HFFc6 (cell line): ENCODE results near the gene OR6C4. TPM values are rescaled to one million over a fixed set of nuclear protein-coding genes. Genes with fewer than 3 reads are reported as not detected.
"Not testable (repeated sequence)": the region's sequence is repeated elsewhere in the genome, so short reads cannot be mapped to it uniquely, and the experiment has no call there.

ENCODE experiments used
- DNase-seq: peaks from one replicate; pipeline ENCODE4 v3.0.0-alpha.2; 2018
- H3K27ac Mint-ChIP-seq: 2 replicates; pipeline ENCODE4 v1.8.0; 2020; ENCODE audit warnings: mild to moderate bottlenecking, mixed read lengths
- H3K27me3 Mint-ChIP-seq: 2 replicates; pipeline ENCODE4 v1.8.0; 2021; ENCODE audit warnings: mild to moderate bottlenecking, moderate library complexity, mixed read lengths; ENCODE audit not compliant: insufficient read depth
- H3K36me3 Mint-ChIP-seq: 2 replicates; pipeline ENCODE4 v1.8.0; 2021; ENCODE audit warnings: low read depth, mixed read lengths
- H3K4me1 Mint-ChIP-seq: 2 replicates; pipeline ENCODE4 v1.8.0; 2020; ENCODE audit warnings: low read depth, mixed read lengths
- H3K4me3 Mint-ChIP-seq: 2 replicates; pipeline ENCODE4 v1.8.0; 2020; ENCODE audit warnings: mild to moderate bottlenecking, moderate library complexity, mixed read lengths
- H3K9me3 Mint-ChIP-seq: 2 replicates; pipeline ENCODE4 v1.8.0; 2020; ENCODE audit warnings: mild to moderate bottlenecking, mixed read lengths
- total RNA-seq, 6 experiments: library from RNA; stranded (reverse); fragmentation: NEBNext Ultra II Directional; extraction: Animal tissue kit (Norgen Biotek cat#: 25700); gene quantifications; 2 replicates in 1 of 6; 3 replicates in 5 of 6; pipeline ENCODE4 v1.2.3, GENCODE V29; 2021
- TF ChIP-seq, protein P1 (sequence below): fragments of 200-600 bp; sonication (generic); IDR thresholded peaks from 2 replicates; pipeline ENCODE4 v1.5.0; 2021; ENCODE audit warnings: antibody characterized with exemption, mild to moderate bottlenecking

The OR6C4 gene
- total RNA-seq, 6 experiments from 2014 or later, result not detected

DNA sequence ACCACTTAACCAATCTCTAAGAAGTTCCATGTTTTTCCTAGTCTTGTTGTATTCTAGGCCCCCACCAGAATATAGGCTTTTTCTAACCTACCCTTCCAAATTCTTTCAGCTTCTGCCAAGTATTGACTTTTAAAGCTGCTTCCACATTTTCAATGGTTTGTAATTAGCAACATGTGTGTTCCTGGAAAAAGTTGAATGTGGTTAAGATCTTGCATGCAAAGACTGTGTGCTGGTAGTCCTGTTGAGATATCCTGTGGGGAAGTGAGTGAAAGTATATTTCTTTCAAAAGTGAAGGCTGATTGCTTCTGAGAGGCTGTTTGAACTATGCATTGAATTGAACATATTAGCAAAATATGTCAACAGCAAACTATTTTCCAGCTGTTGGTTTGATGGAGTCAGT, 646 bp upstream of the OR6C4 start:
- DNase-seq, result no peak
- TF ChIP-seq, protein P1, sequence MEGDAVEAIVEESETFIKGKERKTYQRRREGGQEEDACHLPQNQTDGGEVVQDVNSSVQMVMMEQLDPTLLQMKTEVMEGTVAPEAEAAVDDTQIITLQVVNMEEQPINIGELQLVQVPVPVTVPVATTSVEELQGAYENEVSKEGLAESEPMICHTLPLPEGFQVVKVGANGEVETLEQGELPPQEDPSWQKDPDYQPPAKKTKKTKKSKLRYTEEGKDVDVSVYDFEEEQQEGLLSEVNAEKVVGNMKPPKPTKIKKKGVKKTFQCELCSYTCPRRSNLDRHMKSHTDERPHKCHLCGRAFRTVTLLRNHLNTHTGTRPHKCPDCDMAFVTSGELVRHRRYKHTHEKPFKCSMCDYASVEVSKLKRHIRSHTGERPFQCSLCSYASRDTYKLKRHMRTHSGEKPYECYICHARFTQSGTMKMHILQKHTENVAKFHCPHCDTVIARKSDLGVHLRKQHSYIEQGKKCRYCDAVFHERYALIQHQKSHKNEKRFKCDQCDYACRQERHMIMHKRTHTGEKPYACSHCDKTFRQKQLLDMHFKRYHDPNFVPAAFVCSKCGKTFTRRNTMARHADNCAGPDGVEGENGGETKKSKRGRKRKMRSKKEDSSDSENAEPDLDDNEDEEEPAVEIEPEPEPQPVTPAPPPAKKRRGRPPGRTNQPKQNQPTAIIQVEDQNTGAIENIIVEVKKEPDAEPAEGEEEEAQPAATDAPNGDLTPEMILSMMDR, result no peak
- H3K36me3 Mint-ChIP-seq, result no peaks in the 10 kb centered on the region
- peaks cover 36% of the 10 kb centered on the region for H3K9me3 Mint-ChIP-seq
- H3K27ac Mint-ChIP-seq, result no peak overlapping the region
- no peaks in the 10 kb centered on the region for H3K4me1 Mint-ChIP-seq
- H3K4me3 Mint-ChIP-seq, result no peak overlapping the region
- H3K27me3 Mint-ChIP-seq, result no peaks in the 10 kb centered on the region; the same call in 1 of the 2 replicates

DNA sequence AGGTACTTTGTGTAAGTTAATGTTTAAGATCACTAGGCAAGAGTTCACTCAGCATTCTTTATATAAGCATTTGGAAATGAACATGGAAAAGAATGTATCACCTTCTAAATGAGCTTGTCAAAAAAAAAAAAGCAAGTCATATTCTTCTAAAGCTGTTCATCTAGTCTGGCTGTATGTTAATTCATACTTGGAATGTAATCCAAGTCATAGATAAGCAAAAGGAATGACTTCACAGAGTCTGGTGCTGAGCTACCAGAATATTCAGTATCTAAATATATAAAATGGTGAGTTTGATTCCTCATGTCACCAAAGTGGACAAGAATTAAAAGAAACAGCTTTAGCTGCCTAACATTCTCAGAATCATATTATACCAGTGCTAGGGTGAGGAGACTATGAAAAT, 4.9 kb downstream of the OR6C4 start:
- Mint-ChIP-seq H3K27me3 (no peaks in the 10 kb centered on the region; the same call in 1 of the 2 replicates), H3K36me3 (no peaks in the 10 kb centered on the region), H3K4me3 (no peak overlapping the region), H3K27ac (no peak overlapping the region), H3K9me3 (peaks cover 24% of the 10 kb centered on the region), H3K4me1 (no peaks in the 10 kb centered on the region)
- DNase-seq, result no peak
- TF ChIP-seq, protein P1, result no peak

DNA sequence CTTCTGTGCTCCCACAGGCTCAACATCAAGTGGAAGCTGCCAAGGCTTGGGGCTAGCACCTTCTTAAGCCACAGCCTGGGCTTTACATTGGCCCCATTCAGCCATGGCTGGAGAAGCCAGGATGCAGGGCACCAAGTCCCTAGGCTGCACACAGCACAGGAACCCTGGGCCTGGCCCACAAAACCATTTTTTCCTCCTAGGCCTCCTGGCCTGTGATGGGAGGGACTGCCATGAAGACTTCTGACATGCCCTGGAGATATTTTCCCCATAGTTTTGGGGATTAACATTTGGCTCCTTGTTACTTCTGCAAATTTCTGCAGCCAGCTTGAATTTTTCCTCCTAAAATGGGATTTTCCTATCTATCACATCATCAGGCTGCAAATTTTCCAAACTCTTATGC, 20.7 kb downstream of the OR6C4 start:
- peaks cover 11% of the 10 kb centered on the region for H3K36me3 Mint-ChIP-seq
- H3K9me3 Mint-ChIP-seq, result peaks cover 40% of the 10 kb centered on the region
- not testable (repeated sequence) for DNase-seq, H3K4me3 Mint-ChIP-seq, H3K4me1 Mint-ChIP-seq, H3K27ac Mint-ChIP-seq, H3K27me3 Mint-ChIP-seq

DNA sequence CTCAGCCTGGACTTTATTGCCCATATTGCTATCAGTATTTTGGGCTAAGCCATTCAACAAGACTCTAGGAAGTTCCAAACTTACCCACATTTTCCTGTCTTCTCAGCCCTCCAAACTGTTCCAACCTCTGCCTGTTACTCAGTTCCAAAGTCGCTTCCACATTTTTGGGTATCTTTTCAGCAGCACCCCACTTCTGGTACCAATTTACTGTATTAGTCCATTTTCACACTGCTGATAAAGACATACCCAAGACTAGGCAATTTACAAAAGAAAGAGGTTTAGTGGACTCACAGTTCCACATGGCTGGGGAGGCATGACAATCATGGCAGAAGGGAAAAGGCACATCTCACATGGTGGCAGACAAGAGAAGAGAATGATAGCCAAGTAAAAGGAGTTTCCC, 21.3 kb downstream of the OR6C4 start:
- not testable (repeated sequence) for H3K4me1 Mint-ChIP-seq, H3K27ac Mint-ChIP-seq, H3K4me3 Mint-ChIP-seq, H3K27me3 Mint-ChIP-seq, DNase-seq
- Mint-ChIP-seq H3K9me3 (peaks cover 40% of the 10 kb centered on the region), H3K36me3 (peaks cover 11% of the 10 kb centered on the region)

DNA sequence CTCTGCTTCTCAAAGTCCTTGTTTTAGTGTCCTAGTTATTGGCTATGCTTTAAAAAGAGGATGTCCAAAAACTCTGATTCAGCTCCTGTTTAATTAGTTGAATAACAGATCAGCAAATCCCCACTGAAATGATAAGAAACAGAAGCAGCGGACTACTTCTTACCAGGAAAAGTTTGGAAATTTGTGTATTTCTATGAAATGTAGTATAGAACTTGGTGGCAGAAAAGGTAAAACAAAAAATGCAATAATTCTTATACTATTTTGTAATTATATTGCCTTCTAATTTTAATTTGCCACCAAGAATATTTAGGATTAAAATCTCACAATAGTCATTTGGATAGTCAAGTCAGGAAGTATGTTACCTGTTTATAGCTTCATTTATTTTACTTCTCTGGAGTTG, 22.8 kb downstream of the OR6C4 start, which contains the start of gene OR2AP1:
Gene OR2AP1, plus strand, starts transcription at position 301 of the 400 bp plus-strand sequence. CDS start 1,947 bp downstream, outside the sequence.
- Mint-ChIP-seq H3K4me1 (no peaks in the 10 kb centered on the region), H3K9me3 (peaks cover 40% of the 10 kb centered on the region), H3K4me3 (no peak within 1 kb of the TSS), H3K36me3 (peaks cover 11% of the 10 kb centered on the region), H3K27ac (no peak within 1 kb of the TSS), H3K27me3 (no peaks in the 10 kb centered on the region)
- TF ChIP-seq, protein P1, result no peak
- no peak for DNase-seq

DNA sequence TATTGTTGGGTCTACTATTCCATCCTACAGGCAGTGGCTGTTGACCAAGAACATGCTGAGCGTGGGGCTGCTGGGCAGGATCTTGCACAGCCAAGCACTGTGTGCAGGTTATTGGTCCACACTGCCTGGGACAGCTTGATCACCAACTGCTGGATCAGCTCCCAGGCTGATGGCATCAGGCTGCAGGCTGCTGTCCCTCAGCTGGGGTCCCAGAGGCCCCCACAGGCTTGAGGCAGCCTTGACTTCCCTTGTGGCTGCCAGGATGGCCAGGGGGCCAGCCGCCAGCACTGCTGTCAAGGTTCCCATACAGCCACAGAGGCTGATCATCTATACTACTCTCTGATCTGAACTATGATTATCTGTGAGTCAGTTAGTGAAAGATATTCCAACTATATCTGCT, 32.7 kb downstream of the OR6C4 start:
- Mint-ChIP-seq H3K4me3 (no peak overlapping the region), H3K4me1 (no peaks in the 10 kb centered on the region), H3K9me3 (peaks cover 14% of the 10 kb centered on the region), H3K27me3 (no peaks in the 10 kb centered on the region), H3K27ac (no peak overlapping the region), H3K36me3 (no peaks in the 10 kb centered on the region)
- DNase-seq, result no peak
- TF ChIP-seq, protein P1, result no peak

DNA sequence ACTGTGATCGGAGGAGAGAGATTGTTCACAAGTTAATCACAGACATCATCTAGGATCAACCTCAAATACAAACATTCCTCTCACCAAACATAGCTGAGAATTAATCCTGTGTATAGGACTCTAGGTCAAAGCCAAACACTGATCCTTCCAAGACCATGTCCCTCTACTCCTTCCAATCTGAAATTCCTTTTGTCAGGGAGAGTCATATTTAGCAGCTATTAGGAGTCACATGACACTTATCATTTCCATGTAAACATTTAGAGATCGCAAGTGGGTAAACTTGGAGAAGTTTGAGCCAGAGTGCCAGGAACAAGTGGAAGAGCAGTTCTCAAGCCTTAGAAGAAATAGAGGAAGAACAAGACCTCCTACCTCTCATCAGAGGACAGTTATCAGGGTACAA, 36.4 kb downstream of the OR6C4 start:
- H3K27ac Mint-ChIP-seq, result no peak overlapping the region
- TF ChIP-seq, protein P1, result no peak
- DNase-seq, result no peak
- H3K36me3 Mint-ChIP-seq, result no peaks in the 10 kb centered on the region
- no peaks in the 10 kb centered on the region for H3K27me3 Mint-ChIP-seq
- H3K4me1 Mint-ChIP-seq, result no peaks in the 10 kb centered on the region
- no peak overlapping the region for H3K4me3 Mint-ChIP-seq
- H3K9me3 Mint-ChIP-seq, result peaks cover 26% of the 10 kb centered on the region

DNA sequence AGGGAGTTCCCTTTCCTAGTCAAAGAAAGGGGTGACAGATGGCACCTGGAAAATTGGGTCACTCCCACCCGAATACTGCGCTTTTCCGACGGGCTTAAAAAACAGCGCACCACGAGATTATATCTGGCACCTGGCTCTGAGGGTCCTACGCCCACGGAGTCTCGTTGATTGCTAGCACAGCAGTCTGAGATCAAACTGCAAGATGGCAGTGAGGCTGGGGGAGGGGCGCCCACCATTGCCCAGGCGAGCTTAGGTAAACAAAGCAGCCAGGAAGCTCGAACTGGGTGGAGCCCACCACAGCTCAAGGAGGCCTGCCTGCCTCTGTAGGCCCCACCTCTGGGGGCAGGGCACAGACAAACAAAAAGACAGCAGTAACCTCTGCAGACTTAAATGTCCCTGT, 40.8 kb downstream of the OR6C4 start:
- peaks cover 26% of the 10 kb centered on the region for H3K9me3 Mint-ChIP-seq
- H3K27me3 Mint-ChIP-seq, DNase-seq, H3K4me1 Mint-ChIP-seq, H3K4me3 Mint-ChIP-seq, H3K27ac Mint-ChIP-seq, H3K36me3 Mint-ChIP-seq: not testable (repeated sequence)
